ENCODE results near the gene SV2C.
"Not testable (repeated sequence)": the region's sequence is repeated elsewhere in the genome, so short reads cannot be mapped to it uniquely, and the experiment has no call there.

SV2C gene

DNA sequence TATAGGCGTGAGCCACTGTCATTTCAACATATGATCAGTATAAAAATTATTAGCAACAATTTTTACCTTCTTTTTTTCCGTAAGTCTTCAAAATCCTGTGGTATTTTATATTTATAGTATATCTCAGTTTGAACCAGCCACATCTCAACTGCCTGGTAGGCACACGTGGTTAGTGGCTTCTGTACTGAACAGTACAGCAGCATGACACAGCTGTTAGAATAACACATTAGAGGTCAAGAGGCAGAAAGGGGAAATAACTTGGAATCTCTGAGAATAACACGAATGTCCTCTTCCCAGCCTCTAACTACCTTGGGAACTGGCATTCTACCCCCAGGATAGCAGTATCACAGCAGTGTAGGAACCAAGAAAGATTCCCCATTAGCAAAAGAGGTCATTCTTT, 211.4 kb downstream of the SV2C start:
- no peak for FAIRE-seq
- no peak for DNase-seq (ENCODE audit: low spot score)

DNA sequence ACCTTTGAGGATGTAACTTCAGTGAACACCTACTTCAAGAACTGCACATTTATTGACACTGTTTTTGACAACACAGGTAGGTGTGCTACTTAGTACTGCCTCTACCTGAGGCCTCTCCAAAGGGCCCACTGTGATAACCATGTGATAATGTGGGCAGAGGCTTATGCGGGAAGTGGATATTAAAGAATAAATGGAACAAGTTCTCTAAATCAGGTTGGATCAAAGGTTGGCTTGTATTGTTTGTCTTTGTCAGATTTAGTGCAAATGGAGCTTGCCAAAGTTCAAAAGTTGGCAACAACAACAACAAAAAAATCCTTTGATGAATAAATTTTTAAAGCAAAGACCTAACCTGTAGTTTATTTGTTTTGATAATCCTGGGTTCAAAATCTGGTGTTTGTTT, 215.7 kb downstream of the SV2C start:
- no peak for DNase-seq (ENCODE audit: low spot score)
- FAIRE-seq = no peak

DNA sequence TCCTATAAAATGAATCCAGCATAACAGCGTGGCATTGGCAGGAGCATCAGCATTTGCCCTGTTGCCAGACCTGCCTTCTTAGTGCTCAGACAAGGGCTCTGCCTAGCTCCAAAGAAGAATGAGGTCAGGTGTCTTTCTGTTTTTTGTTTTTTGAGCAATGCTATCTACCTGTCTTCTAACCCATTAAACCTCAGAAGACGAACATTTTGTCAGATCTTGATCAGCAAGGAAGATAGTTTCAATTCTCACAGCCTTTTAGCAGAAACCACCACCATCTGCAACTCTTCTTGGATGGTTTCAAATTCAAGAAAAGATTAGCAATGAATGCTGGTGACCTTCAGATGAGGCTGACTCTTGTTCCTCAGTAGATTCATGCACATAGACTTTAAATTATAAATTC, 216.4 kb downstream of the SV2C start:
- no peak for DNase-seq (ENCODE audit: low spot score)
- FAIRE-seq = no peak

DNA sequence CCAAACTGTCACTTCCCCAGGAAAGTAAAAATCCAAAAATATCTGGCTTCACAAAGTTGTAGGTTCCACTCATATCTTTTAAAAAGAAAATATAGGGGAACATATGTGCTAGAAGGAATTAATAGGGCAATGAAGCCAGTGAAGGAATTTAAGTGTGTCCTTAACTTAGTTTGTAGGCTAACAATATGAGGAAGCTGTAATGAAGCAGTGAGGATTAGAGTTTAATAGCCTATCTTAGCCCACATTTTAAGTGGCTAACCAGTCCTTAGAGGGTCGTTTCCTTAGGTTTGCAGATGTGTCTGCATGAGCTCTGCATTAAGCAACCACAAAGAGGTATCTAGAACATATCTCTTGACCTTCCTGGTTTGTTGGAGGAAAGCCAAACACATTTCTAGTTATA, 218.7 kb downstream of the SV2C start:
- not testable (repeated sequence) for FAIRE-seq; DNase-seq (ENCODE audit: low spot score)

DNA sequence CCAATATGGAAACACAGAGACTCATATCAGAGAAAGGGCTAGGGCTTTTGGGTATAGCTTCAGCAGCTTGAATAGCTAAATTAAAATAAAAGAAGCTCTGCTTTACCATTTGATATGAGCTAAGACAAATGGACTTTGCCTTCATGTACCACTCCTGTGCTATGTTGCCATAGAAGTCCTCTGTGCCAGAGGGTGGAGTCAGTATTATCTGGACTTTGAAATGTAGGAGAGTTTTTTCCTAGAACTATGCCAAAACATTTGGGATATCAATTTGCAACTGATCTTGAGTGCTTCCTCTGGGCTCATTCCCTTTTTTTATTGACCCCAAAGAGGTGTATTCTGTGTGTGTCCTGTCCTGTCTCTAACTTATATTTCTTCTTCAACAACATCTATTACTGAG, 219.5 kb downstream of the SV2C start:
- FAIRE-seq; DNase-seq (ENCODE audit: low spot score): not testable (repeated sequence)

DNA sequence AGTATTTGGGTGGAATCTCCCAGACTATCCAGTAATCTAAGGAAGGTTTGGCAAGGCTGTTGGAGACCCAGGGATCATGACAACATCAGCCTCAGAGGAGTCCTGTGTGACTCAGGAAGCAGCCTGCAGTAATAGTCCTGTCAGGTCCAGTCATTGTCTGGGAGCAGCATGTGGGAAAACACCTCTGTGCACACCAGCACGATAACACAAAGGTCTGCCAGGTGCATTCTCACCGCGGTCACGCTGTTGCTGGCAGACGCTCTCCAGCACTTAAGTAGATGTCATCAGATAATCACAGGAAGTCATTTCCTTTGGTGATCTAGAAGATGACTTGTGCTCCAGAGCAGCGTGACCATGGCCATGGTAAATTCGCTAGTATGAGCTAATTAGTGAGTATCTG, 220.7 kb downstream of the SV2C start:
- DNase-seq (ENCODE audit: low spot score) = peak; percentile 55
- FAIRE-seq = no peak

DNA sequence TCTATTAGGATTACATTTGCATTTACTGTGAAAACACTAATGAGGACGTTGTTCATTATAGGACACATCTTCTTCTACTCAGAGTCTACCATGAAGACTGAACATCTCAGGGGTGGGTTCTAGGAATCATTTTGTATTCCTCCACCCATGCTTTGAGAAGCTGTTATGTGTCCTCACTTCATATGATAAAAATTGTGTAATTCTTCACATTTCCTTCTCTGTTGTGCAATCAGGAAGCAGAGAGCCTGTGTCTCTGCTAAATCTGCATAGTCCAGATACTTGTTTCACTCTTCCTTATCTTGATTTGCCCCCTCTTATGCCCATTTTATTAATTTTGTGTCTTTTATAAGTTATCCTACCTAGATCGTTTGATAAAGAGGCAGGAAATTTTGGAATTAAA, 222.1 kb downstream of the SV2C start:
- DNase-seq (ENCODE audit: low spot score) (no peak), FAIRE-seq (no peak)

DNA sequence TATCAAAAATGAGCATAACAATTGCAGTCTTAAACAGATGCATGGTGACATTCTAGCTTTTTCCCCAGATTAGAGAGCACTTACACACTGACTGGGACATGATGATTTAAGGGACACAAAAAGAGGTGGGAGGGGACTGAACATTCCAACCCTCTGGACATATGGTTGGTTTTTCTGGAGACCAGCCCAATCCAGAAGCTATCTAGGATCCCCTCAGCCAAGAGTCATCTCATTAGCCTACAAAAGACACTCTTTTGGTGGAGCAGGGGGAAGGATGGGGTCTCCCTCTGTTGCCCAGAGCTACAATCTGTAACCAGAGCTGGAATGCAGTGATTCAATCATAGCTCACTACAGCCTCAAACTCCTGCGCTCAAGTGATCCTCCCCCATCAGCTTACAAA, 222.6 kb downstream of the SV2C start:
- FAIRE-seq (no peak), DNase-seq (ENCODE audit: low spot score) (no peak)

DNA sequence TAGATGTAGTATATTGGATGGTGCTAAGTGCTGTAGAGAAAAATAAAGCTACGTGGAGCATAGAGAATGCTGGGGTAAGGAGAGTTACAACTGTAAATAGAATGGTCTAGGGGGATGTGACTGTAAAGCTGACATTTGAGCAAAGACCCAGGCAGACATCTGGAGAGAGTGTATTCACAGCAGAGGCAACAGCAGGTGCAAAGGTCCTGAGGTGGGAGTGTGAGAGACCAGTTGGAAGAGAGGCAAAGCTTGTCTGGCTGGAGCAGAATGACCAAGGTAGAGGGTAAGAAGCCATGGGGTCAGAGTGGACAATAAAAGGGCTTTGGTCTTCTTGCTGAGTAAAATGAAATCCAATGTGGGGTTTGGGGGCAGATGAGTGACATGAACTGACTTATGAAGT, 227.0 kb downstream of the SV2C start:
- DNase-seq (ENCODE audit: low spot score) (no peak), FAIRE-seq (no peak)

DNA sequence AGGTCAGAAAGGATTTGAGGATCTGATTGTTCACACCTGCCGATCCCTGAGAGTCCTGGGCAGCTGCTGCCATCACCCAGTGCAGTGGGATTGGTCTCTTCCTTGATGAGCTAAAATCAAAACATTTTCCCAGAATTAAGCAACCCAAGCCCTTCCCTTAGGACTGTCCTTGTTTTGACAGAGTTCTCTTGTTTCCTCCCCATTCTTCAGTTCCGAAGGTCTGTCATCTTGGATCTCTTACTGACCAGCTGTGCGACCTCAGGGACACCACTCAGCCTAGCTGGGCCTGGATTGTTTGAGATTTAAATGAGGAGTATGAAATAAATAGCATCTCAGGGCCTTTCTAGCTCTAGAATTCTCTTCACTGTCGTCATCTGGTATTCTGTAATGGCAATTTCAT, 229.6 kb downstream of the SV2C start:
- DNase-seq (ENCODE audit: low spot score) (no peak), FAIRE-seq (no peak)

DNA sequence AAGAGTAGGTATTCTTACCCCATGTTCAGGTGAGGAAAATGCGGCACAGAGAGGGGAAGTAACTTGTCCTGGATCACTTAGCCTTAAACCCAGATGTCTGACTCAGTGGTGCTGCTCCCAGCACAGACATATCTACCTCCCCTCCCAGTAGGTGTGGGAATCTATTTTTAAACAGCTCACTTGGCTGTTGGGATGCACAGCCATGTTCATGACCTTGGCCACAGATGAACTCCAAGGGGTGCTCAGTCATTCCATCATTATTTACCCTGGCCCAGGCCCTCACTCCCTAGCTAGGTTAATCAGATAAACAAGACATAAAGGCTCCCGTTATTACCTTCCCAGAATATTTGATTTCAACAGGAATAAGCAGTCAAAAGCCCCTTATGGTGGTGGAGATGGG, 231.5 kb downstream of the SV2C start:
- FAIRE-seq (no peak), DNase-seq (ENCODE audit: low spot score) (no peak)

DNA sequence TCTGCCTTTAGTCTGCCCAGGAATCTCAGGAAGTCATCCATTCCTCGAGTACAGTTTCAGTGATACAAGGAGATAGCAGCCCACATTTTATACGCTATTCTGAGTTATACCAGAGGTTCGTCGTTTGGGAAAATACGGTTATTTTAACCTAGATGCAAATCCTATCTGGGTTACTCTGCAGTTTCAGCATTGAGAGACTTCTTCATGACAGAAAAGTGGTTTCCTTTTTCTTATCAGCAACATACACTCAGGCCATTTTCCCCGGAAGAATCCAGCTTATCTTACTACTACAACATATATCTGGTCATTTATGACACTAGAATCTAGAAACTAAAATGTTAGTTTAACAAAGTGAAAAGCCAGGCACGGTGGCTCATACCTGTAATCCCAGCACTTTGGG, 236.5 kb downstream of the SV2C start:
- FAIRE-seq (no peak), DNase-seq (ENCODE audit: low spot score) (no peak)

DNA sequence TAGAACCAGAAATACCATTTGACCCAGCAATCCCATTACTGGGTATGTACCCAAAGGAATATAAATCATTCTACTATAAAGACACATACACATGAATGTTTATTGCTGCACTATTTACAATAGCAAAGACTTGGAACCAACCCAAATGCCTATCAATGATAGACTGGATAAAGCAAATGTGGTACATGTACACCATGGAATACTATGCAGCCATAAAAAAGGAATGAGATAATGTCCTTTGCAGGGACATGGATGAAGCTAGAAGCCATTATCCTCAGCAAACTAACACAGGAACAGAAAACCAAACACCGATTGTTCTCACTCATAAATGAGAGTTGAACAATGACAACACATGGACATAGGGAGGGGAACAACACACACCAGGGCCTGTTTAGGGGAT, 240.3 kb downstream of the SV2C start:
- not testable (repeated sequence) for FAIRE-seq; DNase-seq (ENCODE audit: low spot score)

DNA sequence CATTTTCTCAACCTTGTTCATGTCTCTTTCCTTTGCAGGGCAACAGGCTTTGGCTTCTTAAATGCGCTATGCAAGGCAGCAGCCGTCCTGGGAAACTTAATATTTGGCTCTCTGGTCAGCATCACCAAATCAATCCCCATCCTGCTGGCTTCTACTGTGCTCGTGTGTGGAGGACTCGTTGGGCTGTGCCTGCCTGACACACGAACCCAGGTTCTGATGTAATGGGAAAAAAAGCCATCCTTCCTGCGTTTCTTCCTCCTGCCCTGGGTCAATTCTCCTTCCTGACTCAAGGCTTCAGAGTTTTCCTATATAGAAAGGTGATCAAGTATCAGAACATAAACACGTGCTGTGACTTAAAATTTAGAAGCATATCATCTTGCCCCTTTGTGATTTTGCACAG, 242.1 kb downstream of the SV2C start:
- no peak for FAIRE-seq

DNA sequence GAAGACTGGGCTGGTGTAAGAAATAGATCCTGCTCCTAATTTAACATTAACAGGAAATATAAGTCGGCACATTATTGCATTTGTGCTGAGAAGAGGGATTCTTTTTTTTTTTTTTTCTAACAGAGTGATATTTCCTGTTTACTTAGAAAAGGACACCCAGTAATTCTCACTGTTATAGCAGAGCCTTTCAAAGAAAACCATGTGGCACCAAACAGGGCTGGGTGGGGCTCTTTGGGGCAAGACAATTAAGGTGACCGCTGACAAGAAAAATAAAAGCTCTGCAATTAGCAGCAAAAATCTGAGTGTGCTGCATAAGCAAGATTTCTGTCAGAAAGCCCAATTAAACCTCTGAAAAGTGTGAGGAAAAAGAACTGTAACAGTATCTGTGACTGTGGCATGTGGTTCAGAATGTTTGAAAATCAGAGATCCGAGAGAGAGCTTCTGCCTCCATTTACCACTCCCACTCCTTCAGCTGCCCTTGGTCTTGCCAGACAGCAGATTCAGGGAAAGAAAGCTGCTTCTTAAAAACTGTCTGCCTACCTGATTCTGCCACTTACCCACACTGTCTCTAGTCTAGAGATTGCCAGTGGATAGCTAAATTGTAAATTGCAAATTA, 242.8 kb downstream of the SV2C start:
- FAIRE-seq = no peak

More for the DNA sequence above, 242.1 kb downstream of the SV2C start:
- no peak for DNase-seq (ENCODE audit: low spot score)

DNA sequence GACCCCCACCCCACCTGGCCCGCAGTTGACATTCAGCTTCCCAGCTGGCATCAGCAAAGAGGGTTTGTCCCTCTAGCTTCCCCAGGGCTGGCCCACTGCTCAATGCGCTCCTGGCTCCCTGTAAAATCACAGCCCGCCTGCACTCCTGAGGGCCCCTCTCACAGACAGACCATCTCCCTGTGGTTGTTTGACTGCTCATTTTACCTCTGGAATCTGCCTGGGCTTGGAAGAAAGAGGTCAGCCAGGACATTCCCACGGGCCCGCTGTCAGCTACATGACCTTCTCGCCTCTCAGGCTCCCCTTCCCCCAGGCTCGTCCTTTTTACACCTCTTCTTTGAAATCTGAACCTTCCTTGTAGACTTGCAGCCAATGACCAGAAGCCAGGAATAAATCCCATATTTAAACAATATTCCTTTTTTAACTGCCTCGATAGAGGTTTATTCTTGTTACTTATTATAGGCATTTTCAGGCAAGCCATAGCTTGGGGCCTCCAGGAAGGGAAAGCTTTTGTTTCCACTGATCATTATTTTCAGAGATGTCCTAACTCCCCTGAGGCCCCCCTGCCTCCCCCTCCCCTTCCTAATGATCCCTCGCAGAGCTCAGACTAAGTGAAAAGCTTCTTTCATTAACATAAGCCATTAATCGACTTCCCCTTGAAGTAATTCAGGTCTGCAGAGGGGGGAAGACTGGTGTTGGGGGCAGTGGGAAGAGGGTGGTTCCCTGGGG, 243.6 kb downstream of the SV2C start:
- DNase-seq (ENCODE audit: low spot score) = no peak
- FAIRE-seq = no peak

More for the DNA sequence above, 242.8 kb downstream of the SV2C start:
- no peak for DNase-seq (ENCODE audit: low spot score)

DNA sequence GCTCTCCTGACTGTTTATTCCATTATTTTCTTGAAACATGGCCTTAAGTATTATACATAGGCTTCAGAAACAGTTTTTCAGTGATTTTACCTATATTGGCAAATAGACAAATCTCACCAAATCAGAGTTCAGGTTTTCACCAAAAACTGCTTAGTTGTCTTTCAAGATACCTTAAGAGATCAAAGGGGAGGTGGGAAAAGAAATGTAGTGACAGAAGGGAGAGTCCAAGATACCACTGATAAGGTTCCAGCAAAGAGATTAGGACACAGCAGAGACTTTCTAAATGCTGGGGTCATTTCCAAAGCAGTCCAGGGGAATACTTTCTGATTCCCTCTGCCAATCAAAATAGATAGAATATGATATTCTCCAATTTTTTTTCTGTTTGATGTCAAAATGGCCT, 246.2 kb downstream of the SV2C start:
- FAIRE-seq (no peak), DNase-seq (ENCODE audit: low spot score) (no peak)

DNA sequence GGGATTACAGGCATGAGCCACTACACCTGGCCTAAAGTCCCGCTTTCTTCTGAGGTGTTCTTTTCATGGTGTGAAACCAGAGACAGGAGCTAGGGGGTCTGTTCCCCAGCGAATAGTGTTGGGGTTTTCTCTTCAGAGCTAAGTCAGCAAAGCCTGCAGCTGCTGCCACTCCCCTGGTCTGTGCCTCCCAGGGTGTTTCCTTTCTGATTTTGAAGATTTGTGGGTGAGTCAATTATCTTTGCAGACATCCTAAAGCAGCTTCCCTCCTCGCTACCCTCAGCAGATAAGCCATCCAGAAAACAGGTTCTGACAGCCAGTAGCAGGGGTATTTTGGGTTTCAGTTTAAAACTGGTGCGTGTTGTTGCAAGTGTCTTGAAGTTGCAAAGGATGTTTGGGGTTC, 247.9 kb downstream of the SV2C start:
- no peak for DNase-seq (ENCODE audit: low spot score)
- FAIRE-seq = no peak

DNA sequence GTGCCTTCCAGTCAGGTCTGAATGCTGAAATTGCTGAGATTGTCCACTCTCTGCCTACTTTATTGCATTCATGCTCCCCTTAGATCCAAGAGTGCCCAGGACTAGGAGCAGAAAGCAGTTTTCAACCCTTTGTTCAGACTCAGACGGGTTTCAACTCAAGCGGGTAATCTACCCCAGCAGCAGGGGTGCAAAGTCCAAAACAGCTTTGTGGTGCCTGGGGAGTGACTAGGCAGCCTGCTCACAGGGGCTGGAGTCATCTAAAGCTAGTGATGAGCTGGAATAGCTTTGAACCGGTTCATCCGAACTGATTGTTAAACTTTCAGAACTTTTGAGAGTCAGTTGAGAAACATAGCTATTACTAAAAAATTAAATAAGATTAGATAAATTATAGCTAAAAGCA, 248.9 kb downstream of the SV2C start:
- no peak for FAIRE-seq
- DNase-seq (ENCODE audit: low spot score) = no peak

DNA sequence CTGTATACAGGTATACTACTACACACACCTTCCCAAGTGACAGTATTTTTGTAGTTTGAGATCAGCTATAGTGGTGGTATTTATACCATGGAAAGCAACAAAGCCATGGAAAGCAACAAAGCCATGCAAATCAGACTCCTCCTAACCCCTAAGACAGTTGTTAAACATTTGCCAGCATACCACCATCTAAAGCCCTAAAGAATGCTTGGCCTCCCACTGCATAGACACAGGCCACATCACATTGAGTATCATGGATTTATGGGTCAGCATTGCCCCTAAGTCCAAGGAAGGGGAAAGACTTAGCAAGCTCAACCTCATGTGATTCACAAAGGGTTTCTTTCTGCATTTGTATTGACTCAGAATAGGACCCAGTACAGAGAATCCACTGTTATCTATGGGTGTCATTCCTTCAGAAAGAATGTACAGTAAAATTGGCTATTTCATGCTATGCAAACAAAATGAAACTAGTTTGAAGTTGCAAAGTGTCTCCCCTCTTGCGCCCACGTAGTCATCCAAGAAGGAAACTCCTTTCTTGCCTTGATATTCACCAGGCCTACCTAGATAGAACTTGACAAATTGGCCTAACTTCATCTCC, 249.5 kb downstream of the SV2C start:
- no peak for DNase-seq (ENCODE audit: low spot score)

DNA sequence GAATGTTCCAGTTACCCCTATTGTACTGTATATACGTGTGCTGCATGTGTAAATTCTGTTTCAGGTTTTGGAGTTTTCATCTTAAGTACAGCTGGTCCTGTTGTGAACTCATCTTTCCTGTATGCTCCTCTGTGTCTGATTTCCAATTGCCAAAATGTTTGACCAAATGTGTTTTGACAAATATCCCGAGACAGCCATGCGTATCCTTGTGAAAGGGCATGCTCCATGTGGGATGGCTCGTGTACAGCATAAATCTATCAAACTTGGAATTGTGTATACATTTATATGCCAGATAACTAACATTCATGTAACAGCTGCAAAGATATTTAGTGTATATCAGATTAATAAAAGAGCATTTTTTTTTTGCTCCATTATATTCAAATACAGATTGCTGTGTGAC, 250.4 kb downstream of the SV2C start:
- FAIRE-seq (no peak), DNase-seq (ENCODE audit: low spot score) (no peak)

More for the DNA sequence above, 249.5 kb downstream of the SV2C start:
- FAIRE-seq = no peak

DNA sequence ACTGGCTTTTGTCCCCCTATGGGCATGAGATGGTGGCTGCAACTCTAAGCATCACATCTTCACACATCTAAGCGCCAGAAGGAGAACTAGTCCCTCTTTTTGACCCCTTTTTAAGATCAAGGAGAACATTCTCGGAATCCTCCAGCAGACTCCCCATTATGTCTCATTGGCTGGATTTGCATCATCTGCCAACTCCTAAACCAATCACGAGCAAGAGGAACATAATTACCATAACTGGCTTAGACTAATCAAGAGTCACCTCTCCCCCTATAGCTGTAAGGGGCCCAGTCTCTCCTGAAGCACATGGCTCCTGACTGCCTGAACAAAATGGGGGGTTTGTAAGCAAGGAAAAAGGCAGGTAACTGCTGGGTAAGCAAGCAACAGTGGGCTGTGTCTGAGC, 251.4 kb downstream of the SV2C start:
- FAIRE-seq (no peak), DNase-seq (ENCODE audit: low spot score) (no peak)

DNA sequence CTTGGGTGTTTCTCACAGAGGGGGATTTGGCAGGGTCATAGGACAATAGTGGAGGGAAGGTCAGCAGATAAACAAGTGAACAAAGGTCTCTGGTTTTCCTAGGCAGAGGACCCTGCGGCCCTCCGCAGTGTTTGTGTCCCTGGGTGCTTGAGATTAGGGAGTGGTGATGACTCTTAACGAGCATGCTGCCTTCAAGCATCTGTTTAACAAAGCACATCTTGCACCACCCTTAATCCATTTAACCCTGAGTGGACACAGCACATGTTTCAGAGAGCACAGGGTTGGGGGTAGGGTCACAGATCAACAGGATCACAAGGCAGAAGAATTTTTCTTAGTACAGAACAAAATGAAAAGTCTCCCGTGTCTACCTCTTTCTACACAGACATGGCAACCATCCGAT, 252.3 kb downstream of the SV2C start:
- not testable (repeated sequence) for FAIRE-seq

More for the DNA sequence above, 252.3 kb downstream of the SV2C start:
- DNase-seq (ENCODE audit: low spot score) = not testable (repeated sequence)
